NOMO-1 (cell line): ENCODE results near the gene ZMYM4.
"Not testable (repeated sequence)": the region's sequence is repeated elsewhere in the genome, so short reads cannot be mapped to it uniquely, and the experiment has no call there.

Source experiments
- DNase-seq, 2 experiments: peaks; one replicate each; lab custom pipeline; 2025; ENCODE audit not compliant: unreplicated experiment in 2 of 2; lab: John Stamatoyannopoulos, UW

Gene ZMYM4

GRCh38 chr1:35268282-35269200 is at the start of gene ZMYM4:
TSS of gene ZMYM4 (plus strand) at chr1:35268709. CDS start at chr1:35269047, 338 bp downstream.
- DNase-seq = peak; percentile 84 to 94

DNA sequence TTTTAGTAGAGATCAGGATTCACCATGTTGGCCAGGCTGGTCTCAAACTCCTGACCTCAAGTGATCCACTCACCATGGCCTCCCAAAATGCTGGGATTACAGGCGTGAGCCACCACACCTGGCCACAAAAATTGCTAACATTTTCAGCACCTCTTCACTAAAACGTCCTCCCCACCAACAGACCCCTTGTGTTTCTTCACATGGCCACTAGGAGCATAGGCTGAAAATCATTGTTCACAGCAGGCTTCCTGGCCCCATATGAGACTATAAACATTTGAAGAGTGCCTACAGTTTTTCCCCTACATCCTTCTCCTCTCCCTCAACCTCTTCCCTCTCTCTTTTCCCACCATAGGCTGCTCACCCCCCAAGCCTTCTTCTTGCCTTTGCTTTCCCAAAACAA is 47.5 kb upstream of the ZMYM4 start:
- DNase-seq = no peak

DNA sequence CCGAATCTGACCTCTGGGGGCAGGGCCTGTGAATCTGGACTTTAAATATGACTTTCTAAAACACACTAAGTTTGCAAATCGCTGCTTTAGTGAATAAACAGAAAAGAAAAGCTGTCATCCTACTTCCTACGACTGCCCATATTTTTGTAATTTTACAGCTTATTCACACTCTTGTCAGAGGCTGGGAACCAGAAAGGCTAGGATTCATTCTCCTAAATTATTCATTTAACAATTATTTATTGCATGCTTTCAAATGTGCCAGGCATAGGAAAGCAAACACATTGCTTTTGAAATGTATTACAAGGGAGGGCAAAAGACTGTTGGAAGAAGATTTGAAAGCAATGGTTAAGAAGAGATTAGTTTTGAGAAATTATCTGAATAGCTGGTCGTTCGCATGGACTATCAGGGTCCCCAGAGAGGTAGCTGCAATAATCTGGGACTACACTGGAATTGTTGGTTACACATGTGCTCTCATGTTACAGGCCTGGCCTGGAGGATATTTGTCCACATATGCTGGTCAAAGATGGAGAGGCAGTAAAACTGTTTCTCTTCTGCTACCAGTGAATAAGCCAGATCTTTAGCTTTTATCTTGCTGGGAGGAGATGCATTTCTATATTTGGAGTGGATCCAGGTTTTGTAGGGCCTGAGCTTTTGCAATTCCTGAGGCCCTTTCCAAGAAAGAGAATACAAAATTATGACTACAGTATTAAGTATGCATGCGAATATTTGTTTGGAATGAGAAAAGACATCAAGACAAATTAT is 46.0 kb upstream of the ZMYM4 start:
- no peak for DNase-seq

DNA sequence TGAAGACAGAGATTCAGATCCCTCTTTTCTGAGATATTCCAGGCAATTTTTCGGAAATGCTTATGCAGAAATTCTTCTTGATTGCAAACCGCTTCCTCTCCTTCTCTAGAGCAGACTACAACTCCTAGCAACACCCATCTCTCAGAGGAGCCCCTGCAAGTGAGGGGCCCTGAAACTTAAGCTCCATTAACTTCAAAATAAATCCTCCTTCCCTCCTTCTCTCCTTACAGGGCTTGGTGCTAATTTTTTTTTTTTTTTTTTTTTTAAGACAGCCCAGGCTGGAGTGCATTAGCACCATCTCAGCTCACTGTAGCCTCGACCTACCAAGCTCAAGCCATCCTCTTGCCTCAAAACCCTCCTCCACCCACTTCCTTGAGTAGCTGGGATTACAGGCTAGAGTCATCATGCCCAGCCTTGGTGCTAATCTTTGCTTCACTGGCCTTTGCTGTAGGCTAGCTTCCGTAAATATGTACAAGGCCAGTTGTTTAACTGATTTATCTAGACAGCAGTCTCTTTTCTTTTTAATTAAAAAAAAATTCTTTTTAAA is 45.4 kb upstream of the ZMYM4 start:
- DNase-seq = no peak

GRCh38 chr1:35226546-35226945 is 42.0 kb upstream of the ZMYM4 start:
- DNase-seq = no peak

DNA sequence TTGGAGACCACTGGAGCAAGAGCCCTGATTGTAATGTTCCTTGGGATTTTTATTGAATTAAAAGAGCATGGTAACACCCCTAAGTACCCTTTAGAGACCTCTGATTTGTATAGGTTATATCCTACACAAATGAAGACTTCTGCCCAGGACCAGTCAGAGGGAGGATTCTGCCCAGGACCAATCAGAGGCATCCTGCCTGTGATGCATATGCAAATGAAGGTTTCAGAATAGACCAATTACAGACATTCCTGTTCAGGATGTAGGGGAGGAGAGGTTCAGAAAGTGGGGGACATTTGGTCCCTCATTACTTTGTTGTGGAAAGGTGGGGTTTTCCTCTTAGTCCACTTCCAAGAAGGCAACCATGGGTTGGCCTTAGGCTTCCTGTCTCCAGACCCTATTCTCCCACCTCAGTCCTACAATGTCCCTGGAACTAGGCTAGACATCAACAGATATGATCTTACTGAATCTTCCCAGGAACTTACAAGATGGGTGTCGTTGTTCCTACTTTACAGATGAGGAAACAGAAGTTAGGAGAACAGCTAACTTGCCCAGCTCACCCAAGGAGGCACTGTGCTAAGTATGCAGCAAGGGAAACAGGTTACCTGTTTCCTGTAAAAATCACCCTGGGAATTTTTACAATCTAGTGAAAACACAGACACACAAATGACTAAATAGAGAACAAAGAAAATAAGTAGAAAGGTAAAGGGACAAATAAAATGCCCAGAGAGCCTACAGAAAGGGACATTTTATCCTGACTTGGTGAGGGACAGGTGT is 38.7 kb upstream of the ZMYM4 start:
- no peak for DNase-seq

DNA sequence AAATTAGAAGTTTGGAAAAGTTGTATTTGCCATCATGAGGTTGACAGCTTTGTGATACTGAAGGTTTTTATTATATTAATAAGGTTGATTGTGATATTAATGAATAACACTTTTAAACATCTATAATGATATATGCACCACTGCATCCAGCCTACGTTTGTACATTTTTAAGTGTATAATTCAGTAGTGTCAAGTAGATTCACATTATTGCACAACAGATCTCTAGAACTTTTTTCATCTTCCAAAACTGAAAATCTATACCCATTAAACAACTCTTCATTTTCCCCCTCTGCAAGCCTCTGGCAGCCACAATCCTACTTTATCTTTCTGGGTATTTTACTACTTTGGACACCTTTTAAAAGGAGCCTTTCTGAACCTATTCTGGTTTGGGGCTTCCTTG is 37.2 kb upstream of the ZMYM4 start:
- no peak for DNase-seq

GRCh38 chr1:35236772-35237171 is 31.7 kb upstream of the ZMYM4 start:
- DNase-seq = not testable (repeated sequence)

DNA sequence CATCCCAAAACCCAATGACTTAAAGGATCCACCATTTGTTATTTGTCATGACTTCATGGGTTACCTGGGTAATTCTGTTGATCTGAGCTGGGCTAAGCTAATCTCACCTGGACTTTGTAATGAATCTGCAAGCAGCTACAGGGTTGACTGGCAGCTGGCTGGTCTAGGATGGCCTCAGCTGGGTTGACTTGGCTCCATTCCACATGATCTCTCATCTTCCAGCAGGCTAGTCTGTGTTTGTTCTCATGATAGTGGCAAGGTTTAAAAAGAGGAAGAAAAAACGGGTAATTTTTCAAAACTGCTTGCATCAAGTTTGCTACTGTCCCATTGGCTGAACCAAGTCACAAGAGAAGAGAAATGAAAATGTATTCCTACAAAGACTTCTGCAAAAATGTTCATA is 24.8 kb upstream of the ZMYM4 start:
- DNase-seq = peak in 1 of 2 experiments; percentile 43

DNA sequence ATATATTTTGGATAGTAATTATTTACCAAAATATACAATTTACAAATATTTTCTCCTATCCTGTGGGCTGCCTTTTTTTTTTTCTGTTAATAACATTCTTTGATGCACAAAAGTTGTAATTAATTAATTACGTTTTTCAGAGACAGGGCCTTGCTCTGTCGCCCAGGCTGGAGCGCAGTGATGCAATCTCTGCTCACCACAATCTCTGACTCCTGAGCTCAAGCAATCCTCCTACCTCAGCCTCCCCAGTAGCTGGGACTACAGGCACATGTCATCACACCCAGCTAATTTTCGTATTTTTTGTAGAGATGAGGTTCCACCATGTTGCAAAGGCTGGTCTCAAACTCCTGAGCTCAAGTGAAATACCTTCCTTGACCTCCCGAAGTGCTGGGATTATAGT is 21.3 kb upstream of the ZMYM4 start:
- DNase-seq = no peak

GRCh38 chr1:35253941-35254340 is 14.6 kb upstream of the ZMYM4 start:
- DNase-seq = no peak

DNA sequence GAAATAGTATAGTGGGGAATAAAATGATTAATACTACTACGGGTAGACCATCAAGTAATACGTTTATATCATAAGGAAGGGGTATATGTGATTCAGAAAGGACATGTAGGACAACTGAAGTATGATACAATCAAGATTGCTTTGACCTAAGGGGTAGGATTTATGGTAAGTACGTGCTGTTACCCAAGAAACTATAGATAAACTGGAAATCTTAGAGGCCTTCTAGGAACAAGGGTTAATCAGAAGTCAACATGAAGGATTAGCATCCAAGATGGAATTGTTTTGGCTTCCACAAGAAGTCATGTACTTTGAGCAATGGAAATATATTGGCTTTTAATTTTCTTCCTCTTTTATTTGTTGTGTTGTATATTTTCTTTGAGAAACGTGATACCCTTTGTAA is 13.2 kb upstream of the ZMYM4 start:
- no peak for DNase-seq

DNA sequence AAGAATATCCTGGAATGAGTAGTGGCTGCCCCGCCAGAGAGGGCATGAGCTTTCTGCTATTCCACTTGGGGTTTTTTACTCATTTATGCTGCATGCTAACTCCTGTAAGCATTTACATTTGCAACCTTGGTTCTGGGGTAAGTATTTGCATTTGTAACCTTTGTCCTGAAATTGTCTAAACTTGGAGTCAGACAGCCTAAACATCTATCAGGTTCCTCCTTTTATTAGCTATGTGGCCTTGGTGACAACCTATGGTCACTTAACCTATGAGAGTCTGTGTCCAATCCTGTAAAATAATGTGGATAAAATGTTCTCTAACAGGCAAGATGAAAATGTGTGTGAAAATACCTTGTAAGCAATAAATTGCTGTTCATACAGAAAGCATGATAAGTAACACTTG is 8.9 kb upstream of the ZMYM4 start:
- DNase-seq = no peak

GRCh38 chr1:35261412-35262120 is 6.9 kb upstream of the ZMYM4 start:
- DNase-seq = no peak

DNA sequence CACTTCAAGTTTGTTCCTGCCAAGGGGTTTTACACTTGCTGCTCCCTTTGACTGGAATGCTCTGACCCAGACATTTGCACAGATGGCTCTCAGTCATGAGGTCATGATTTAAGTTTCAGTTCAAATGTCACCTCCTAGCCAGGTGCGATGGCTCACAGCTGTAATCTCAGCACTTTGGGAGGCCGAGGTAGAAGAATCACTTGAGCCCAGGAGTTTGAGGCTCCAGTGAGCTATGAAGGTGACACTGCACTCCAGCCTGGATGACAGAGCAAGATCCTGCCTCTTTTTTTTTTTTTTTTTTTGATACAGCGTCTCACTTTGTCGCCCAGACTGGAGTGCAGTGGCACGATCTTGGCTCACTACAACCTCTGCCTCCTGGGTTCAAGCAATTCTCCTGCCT is 4.5 kb upstream of the ZMYM4 start:
- DNase-seq = no peak

- peak; percentile 35 to 52 for DNase-seq
Observed at GRCh38 chr1:35264871-35265270, 3.6 kb upstream of the ZMYM4 start.

- no peak for DNase-seq
Observed at GRCh38 chr1:35266306-35266705, 2.2 kb upstream of the ZMYM4 start.

- peak; percentile 8 to 70 for DNase-seq
Observed at GRCh38 chr1:35269201-35269988, 886 bp downstream of the ZMYM4 start.

DNA sequence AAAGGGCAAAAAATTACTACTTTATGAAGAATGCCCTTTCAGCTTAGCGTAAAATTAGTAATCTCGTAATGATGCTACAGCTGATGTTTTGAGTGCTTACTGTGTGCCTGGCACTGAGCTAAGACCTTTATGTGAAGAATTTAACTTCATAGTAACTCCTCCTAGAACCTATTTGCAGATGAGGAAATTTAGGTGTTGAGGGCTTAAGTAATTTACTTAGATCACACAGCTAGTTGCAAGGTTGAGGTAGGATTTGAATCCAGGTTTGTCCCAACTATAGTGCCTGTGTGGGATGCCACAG is 1.4 kb downstream of the ZMYM4 start:
- DNase-seq = no peak

DNA sequence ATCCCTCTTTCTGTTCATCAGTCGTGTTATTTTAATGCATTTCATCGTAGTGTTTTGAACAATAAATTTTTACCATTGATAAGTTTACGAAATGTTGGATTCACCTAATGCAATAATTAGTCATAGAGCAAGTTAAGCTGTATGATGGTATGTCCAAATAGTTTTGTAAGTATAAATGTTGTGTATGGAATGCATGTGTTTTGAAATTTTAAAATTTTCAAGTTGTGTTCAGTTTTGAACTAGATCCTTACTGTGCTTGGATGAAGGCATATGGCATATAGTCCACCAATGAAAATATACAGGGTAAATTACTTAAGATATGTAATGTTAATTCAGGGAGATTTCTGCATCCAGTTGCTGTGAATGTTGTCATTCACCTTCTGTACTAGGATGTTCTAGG is 2.3 kb downstream of the ZMYM4 start:
- no peak for DNase-seq
